Measurements from ENCODE around the gene PREB.
A peak's percentile ranks its signal among the peaks of the same experiment; 100 is the strongest.

Gene PREB

DNA sequence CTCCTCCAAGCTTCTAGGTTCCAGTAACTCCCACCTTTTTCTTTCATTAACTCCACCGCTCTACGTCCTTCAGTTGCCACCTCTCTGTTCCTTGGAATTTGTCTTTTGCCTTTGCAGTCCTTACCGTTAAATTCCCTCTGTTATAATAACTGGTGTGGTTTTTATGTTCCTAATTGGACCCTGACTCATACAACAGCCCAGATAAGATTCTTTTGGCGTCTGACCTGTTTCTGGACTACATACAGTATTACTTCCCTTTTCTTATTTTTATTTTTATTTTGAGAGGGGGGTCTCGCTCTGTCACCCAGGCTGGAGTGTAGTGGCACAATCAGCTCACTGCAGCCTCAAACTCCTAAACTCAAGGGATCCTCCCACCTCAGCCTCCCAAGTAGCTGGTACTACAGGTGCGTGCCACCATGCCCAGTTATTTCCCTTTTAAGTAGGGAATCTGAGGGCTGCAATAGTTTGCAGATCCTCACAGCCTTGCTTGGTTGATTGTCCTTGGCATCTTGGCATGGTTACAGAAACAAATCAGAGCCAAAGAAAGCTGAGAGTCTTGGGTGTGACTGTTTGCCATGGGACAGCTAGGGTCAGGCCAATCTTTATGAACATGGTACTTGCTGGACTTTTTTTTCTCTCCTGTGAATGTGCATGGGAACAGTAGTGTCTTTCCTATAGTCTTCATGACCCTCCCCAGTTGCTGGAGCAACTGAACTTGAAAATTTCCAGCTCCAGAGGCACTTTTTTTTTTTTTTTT, 36.3 kb upstream of the PREB start:
- no peaks in the 10 kb centered on the region for H3K79me2 ChIP-seq (ENCODE audit: control insufficient read depth, low read length)
- peak overlapping the region; percentile 92 for H3K4me2 ChIP-seq (ENCODE audit: low read length)
- H3K4me3 ChIP-seq (ENCODE audit: low read length): peak overlapping the region; percentile 73
- H3K4me1 ChIP-seq (ENCODE audit: control insufficient read depth, low read length): peaks cover 37% of the 10 kb centered on the region
- no peak overlapping the region for H3K27ac ChIP-seq (ENCODE audit: low read depth, low read length)
- no peaks in the 10 kb centered on the region for H3K9me3 ChIP-seq (ENCODE audit: control insufficient read depth, insufficient read depth, low read length)
- H3K9me2 ChIP-seq (replicated peaks; ENCODE audit: control insufficient read depth, low read length): no peaks in the 10 kb centered on the region
- no peaks in the 10 kb centered on the region; the same call in 1 of the 2 replicates for H3F3A ChIP-seq (ENCODE audit: control insufficient read depth, insufficient read depth)
- no peaks in the 10 kb centered on the region for H4K20me1 ChIP-seq (ENCODE audit: control insufficient read depth, insufficient read depth, low read depth, low read length)
- H3K36me3 ChIP-seq (ENCODE audit: control insufficient read depth, low read length): no peaks in the 10 kb centered on the region
- TF ChIP-seq, protein P1, sequence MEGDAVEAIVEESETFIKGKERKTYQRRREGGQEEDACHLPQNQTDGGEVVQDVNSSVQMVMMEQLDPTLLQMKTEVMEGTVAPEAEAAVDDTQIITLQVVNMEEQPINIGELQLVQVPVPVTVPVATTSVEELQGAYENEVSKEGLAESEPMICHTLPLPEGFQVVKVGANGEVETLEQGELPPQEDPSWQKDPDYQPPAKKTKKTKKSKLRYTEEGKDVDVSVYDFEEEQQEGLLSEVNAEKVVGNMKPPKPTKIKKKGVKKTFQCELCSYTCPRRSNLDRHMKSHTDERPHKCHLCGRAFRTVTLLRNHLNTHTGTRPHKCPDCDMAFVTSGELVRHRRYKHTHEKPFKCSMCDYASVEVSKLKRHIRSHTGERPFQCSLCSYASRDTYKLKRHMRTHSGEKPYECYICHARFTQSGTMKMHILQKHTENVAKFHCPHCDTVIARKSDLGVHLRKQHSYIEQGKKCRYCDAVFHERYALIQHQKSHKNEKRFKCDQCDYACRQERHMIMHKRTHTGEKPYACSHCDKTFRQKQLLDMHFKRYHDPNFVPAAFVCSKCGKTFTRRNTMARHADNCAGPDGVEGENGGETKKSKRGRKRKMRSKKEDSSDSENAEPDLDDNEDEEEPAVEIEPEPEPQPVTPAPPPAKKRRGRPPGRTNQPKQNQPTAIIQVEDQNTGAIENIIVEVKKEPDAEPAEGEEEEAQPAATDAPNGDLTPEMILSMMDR (IDR thresholded peaks at IDR 0.05; ENCODE audit: low read depth, low read length, poor library complexity, severe bottlenecking): no peak
- TF ChIP-seq EZH2phosphoT487 (IDR thresholded peaks at IDR 0.05; ENCODE audit: borderline replicate concordance, low read length): no peak
- H3K27me3 ChIP-seq (ENCODE audit: control insufficient read depth, low read length): no peaks in the 10 kb centered on the region

DNA sequence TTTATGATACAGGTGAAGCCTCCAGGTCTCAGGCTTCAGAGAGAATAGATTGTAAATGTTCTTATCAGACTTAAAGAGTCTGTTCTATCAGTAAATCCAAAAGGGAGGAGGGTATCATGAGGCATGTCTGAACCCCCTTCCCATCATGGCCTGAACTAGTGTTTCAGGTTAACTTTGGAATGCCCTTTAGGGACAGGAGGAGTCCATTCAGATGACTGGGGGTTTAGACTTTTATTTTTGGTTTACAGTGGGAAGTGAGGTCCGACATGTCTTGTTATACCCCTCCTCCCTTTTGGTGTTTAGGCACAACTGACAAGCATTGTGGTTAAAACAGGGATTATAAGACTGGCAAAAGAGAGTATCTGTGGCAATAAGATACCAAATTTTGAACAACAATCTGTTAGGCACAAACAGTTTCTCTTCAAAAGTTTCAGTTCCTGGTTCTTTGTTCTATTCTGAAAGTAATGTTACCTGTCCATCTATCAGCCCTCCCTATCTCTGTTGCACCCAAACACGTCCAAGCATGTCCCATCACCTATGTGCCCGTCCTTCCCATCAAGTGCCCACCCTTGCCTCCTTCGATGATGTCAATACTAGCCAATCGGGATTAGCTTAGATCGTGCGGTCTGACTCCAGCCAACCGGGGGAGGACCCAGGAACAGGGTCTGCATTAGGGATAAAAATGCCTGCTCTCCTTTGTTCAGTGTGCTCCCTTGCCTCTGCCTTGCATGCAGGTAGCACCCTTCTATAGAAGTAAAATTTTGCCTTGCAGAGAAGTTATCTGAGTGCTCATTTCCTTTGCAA, 30.7 kb upstream of the PREB start:
- Histone ChIP-seq H3K27me3 (ENCODE audit: control insufficient read depth, low read length) (no peaks in the 10 kb centered on the region), H3K4me1 (ENCODE audit: control insufficient read depth, low read length) (peaks cover 36% of the 10 kb centered on the region), H3K9me2 (replicated peaks; ENCODE audit: control insufficient read depth, low read length) (no peaks in the 10 kb centered on the region), H3K4me2 (ENCODE audit: low read length) (peak overlapping the region; percentile 48), H3K36me3 (ENCODE audit: control insufficient read depth, low read length) (no peaks in the 10 kb centered on the region), H3K9me3 (ENCODE audit: control insufficient read depth, insufficient read depth, low read length) (no peaks in the 10 kb centered on the region), H4K20me1 (ENCODE audit: control insufficient read depth, insufficient read depth, low read depth, low read length) (no peaks in the 10 kb centered on the region), H3K4me3 (ENCODE audit: low read length) (peak overlapping the region; percentile 21), H3K27ac (ENCODE audit: low read depth, low read length) (0 out of 2 replicates have a peak overlapping the region, but pooled peaks have one; percentile 4), H3F3A (ENCODE audit: control insufficient read depth, insufficient read depth) (no peaks in the 10 kb centered on the region; the same call in 1 of the 2 replicates), H3K79me2 (ENCODE audit: control insufficient read depth, low read length) (no peaks in the 10 kb centered on the region)
- TF ChIP-seq EZH2phosphoT487 (IDR thresholded peaks at IDR 0.05; ENCODE audit: borderline replicate concordance, low read length): no peak
- TF ChIP-seq, protein P1 (IDR thresholded peaks at IDR 0.05; ENCODE audit: low read depth, low read length, poor library complexity, severe bottlenecking): no peak

DNA sequence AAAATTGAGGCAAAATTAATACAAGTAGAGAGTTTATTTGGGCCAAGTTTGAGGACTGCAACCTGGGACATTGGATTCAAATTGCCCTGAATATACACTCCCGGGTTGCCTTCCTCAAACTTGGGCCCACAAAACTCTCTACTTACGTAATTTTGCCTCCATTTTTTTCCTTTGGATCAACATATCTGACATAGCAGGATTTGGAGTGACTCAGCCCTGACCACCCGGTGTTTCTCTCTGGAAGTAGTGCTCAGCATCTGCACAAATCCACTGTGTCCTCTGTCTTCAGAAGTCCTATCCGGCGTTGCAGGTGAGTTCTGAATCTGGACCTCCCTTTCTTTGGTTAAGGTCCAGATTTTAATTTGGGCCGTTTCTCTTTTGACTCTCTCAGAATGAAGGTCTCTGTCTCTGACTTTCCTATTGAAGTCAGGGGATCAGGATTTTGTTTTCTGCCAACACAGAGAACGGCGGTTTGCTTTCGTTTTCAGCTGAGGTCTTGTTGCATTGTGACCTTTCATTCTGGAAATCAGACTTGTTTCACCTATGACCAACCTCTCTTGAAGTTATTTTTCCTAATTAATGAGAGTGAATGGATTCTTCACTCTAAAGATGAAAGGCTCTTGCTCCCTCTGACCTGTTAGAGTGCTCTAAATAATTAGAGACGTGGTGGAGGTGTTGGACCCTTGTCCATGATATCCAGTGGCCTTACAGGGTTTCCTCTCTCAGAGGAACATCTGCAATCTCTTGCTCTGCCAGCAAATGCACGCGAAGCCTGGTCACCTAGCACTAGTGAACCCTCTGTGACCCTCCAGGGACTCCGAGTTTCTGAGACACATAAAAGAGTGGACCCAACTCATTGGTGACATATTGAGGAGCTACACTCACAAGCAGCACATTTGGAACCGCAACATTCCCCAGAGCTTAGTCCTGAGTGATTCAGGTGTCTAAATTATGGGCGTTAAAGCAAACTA, 28.0 kb upstream of the PREB start:
- Histone ChIP-seq H3K9me3 (ENCODE audit: control insufficient read depth, insufficient read depth, low read length) (no peaks in the 10 kb centered on the region), H3K36me3 (ENCODE audit: control insufficient read depth, low read length) (no peaks in the 10 kb centered on the region), H3K4me3 (ENCODE audit: low read length) (no peak overlapping the region), H3K27me3 (ENCODE audit: control insufficient read depth, low read length) (no peaks in the 10 kb centered on the region), H3F3A (ENCODE audit: control insufficient read depth, insufficient read depth) (no peaks in the 10 kb centered on the region; the same call in 1 of the 2 replicates), H3K27ac (ENCODE audit: low read depth, low read length) (no peak overlapping the region), H3K4me1 (ENCODE audit: control insufficient read depth, low read length) (peaks cover 24% of the 10 kb centered on the region), H3K79me2 (ENCODE audit: control insufficient read depth, low read length) (no peaks in the 10 kb centered on the region), H3K9me2 (replicated peaks; ENCODE audit: control insufficient read depth, low read length) (no peaks in the 10 kb centered on the region), H4K20me1 (ENCODE audit: control insufficient read depth, insufficient read depth, low read depth, low read length) (no peaks in the 10 kb centered on the region), H3K4me2 (ENCODE audit: low read length) (no peak overlapping the region)
- TF ChIP-seq EZH2phosphoT487 (IDR thresholded peaks at IDR 0.05; ENCODE audit: borderline replicate concordance, low read length): no peak
- TF ChIP-seq, protein P1 (IDR thresholded peaks at IDR 0.05; ENCODE audit: low read depth, low read length, poor library complexity, severe bottlenecking): no peak
